GM12864 (cell line): ENCODE results near the gene TDP2.

Source experiments
- DNase-seq: peaks from one replicate; pipeline ENCODE4 v3.0.0-alpha.2; 2011; ENCODE audit warnings: low read depth
- H3K4me3 ChIP-seq: 2 replicates; pipeline ENCODE4 v1.5.1; 2011; ENCODE audit warnings: mild to moderate bottlenecking, low read depth, low read length, control low read depth
- TF ChIP-seq, protein P1 (sequence below): IDR thresholded peaks from 2 replicates; pipeline ENCODE4 v1.5.1; 2011; ENCODE audit warnings: low read depth, mild to moderate bottlenecking, moderate library complexity, low read length, control low read depth, inconsistent platforms; ENCODE audit errors: missing control alignments

TDP2 gene

DNA sequence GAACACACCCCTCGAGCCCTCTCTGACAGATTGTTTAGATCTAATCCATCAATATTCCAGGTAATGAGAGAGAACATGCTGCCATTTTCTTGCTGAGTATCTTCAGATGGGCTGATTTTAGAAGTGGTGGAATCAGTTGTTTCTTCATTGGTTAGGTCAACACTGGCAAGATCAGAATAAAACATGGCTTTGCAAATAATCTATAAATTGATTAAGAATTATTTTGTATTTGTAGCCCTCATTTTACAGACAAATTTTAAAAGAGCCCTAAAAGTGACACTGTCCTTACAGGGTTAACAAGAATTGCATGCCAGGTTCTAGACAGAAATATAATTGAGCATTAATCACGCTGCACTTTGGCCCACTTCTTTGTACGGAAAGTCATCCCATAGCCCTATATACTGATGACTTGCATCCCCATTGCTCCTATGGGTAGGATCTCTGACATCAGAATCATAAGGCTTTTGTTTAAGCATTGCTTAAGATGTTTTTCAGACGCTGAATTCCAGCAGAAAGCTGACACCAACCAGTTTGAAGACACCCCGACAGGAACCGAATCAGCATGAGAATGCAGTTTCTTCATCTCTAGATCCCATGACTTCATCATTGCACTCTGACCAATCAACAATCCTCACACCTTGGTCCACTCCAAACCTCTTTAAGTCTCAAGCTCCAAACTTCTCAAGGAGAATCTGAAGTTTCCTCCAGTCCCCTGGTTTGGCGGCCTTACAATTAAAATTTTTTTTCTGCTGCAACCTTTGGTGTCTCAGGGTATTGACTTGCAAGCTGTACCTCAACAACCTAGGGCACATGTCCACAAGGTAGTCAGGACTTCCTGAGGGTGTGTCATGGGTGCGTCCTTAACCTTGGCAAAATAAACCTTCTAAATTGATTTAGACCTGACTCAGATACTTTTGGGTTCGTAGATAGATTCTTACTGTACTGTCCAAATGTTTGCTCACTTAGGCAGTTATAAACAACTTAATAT is 7.8 kb downstream of the TDP2 start:
- no peak overlapping the region for H3K4me3 ChIP-seq
- DNase-seq, result no peak
- TF ChIP-seq, protein P1, sequence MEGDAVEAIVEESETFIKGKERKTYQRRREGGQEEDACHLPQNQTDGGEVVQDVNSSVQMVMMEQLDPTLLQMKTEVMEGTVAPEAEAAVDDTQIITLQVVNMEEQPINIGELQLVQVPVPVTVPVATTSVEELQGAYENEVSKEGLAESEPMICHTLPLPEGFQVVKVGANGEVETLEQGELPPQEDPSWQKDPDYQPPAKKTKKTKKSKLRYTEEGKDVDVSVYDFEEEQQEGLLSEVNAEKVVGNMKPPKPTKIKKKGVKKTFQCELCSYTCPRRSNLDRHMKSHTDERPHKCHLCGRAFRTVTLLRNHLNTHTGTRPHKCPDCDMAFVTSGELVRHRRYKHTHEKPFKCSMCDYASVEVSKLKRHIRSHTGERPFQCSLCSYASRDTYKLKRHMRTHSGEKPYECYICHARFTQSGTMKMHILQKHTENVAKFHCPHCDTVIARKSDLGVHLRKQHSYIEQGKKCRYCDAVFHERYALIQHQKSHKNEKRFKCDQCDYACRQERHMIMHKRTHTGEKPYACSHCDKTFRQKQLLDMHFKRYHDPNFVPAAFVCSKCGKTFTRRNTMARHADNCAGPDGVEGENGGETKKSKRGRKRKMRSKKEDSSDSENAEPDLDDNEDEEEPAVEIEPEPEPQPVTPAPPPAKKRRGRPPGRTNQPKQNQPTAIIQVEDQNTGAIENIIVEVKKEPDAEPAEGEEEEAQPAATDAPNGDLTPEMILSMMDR, result no peak

DNA sequence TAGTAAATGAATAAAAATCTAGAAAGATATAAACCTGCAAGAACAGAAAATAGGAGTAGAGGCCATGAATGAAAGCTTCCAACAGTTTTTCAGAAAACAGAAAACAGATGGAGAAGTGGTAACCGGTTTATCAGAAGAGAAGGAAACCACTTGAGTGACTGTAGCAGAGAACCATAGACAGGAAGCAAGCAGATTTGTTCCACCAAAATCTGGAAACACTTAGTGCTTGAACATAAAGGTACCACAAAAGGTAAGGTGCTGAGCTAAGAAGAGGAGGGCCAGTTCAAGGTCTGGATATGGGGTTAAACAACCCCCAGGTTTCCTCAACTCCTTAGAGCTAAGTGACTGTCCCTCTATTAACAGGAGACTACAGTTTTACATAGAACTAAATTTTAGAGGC is 11.5 kb downstream of the TDP2 start:
- DNase-seq, result no peak
- H3K4me3 ChIP-seq, result no peak overlapping the region
- TF ChIP-seq, protein P1, result no peak

GRCh38 chr6:24650365-24650764 is 16.3 kb downstream of the TDP2 start:
- TF ChIP-seq, protein P1, result no peak

GRCh38 chr6:24649691-24650090 is 17.0 kb downstream of the TDP2 start:
- no peak for DNase-seq
- TF ChIP-seq, protein P1, result no peak
- no peak overlapping the region for H3K4me3 ChIP-seq

More at GRCh38 chr6:24650365-24650764, 16.3 kb downstream of the TDP2 start:
- H3K4me3 ChIP-seq, result no peak overlapping the region
- DNase-seq, result no peak

DNA sequence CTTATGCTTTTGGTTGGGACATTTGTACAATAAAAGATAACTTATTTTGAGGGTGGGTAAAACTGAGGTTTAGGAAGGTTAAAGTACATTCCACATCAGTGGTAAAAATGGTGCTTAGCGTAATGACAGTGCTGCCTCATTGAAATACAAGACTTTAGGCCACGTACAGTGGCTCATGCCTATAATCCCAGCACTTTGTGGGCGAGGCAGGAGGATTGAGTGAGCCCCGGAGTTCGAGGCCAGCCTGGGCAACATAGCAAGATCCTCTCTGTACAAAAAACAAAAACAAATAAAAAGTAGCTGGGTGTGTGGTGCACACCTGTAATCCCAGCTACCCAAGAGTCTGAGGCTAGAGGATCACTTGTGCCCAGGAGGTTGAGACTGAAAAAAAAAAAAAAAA is 18.4 kb downstream of the TDP2 start:
- DNase-seq, result no peak
- no peak overlapping the region for H3K4me3 ChIP-seq
- TF ChIP-seq, protein P1, result no peak

DNA sequence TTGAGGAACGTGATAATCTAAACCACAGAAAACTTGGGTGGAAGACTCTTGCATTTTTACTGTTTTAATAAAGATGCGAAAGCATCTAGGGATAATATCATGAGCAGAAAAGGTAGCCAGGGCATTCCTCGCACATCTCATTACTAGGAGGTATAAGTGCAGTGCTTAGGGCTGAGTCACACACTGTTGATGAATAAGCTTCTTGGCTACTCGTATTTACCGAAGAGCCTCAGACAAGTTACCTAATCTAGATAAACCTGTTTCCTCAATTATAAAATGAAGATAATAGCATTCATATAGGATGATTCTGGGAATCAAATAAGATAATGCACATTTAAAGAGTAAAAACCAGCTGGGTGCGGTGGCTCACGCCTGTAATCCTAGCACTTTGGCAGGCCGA is 19.9 kb downstream of the TDP2 start:
- DNase-seq, result no peak
- H3K4me3 ChIP-seq, result no peak overlapping the region

More for the DNA sequence above, 19.9 kb downstream of the TDP2 start:
- TF ChIP-seq, protein P1, result no peak
